ENCODE results near the gene APOB. TPM values are rescaled to one million over a fixed set of nuclear protein-coding genes. Genes with fewer than 3 reads are reported as not detected.

The APOB gene
- total and polyA plus RNA-seq, 2 of the 13 experiments (the other 11 are each of a cell fraction or from before 2014, with no cell fraction given), result 1,569 to 2,515 TPM

GRCh38 chr2:21008014-21008789 is 35.7 kb downstream of the APOB start (continued):
- no peak for TF ChIP-seq ZMAT5 (CRISPR knock-in tag; IDR thresholded peaks at IDR 0.05; ENCODE audit: borderline replicate concordance, low read depth)
- peak; percentile 66; the same call in 1 of the 2 replicates for TF ChIP-seq ZNF607 (CRISPR knock-in tag; IDR thresholded peaks at IDR 0.05; ENCODE audit: borderline replicate concordance)
- TF ChIP-seq HNRNPLL (IDR thresholded peaks at IDR 0.05; ENCODE audit: low read depth, low read length, poor library complexity, severe bottlenecking), result no peak
- TF ChIP-seq ARID2 (CRISPR knock-in tag; IDR thresholded peaks at IDR 0.05; ENCODE audit: borderline replicate concordance), result peak; percentile 10; the same call in 1 of the 2 replicates
- TF ChIP-seq ZNF207 (IDR thresholded peaks at IDR 0.05; ENCODE audit: borderline replicate concordance), result no peak
- TF ChIP-seq ZC3H4 (CRISPR knock-in tag; IDR thresholded peaks at IDR 0.05; ENCODE audit: borderline replicate concordance), result no peak; the same call in 1 of the 2 replicates
- no peak; the same call in 1 of the 2 replicates for TF ChIP-seq BATF2 (CRISPR knock-in tag; IDR thresholded peaks at IDR 0.05)
- TF ChIP-seq TARDBP (CRISPR knock-in tag; IDR thresholded peaks at IDR 0.05), result no peak
- no peak for TF ChIP-seq STAG1 (CRISPR knock-in tag; IDR thresholded peaks at IDR 0.05)
- no peak for TF ChIP-seq ZFP37 (CRISPR knock-in tag; IDR thresholded peaks at IDR 0.05; ENCODE audit: borderline replicate concordance)
- TF ChIP-seq E2F1 (CRISPR knock-in tag; IDR thresholded peaks at IDR 0.05), result no peak
- TF ChIP-seq MEIS1 (CRISPR knock-in tag; IDR thresholded peaks at IDR 0.05; ENCODE audit: borderline replicate concordance), result 0 out of 2 replicates have a peak, but pooled peaks have one; percentile 29
- TF ChIP-seq HMGXB3 (CRISPR knock-in tag; IDR thresholded peaks at IDR 0.05; ENCODE audit: borderline replicate concordance), result no peak
- no peak for TF ChIP-seq WIZ (CRISPR knock-in tag; IDR thresholded peaks at IDR 0.05)
- TF ChIP-seq MZF1 (CRISPR knock-in tag; IDR thresholded peaks at IDR 0.05; ENCODE audit: borderline replicate concordance), result no peak
- TF ChIP-seq POGK (CRISPR knock-in tag; conservative IDR thresholded peaks at IDR 0.05), result peak; percentile 42
- no peak for TF ChIP-seq ZSCAN20 (CRISPR knock-in tag; IDR thresholded peaks at IDR 0.05; ENCODE audit: borderline replicate concordance)
- TF ChIP-seq TIGD3 (CRISPR knock-in tag; IDR thresholded peaks at IDR 0.05; ENCODE audit: borderline replicate concordance), result peak; percentile 82; the same call in 1 of the 2 replicates

Data from HepG2 (cell line).